Ammon's horn (tissue), 1 donor: Measurements from ENCODE around the gene DUS2.
"Not testable (repeated sequence)": the region's sequence is repeated elsewhere in the genome, so short reads cannot be mapped to it uniquely, and the experiment has no call there.

Experiments
- DNase-seq: peaks from one replicate; pipeline ENCODE4 v3.0.0-alpha.2; 2016; ENCODE audit warnings: low spot score

DUS2 gene

GRCh38 chr16:68091380-68092261, 68.5 kb downstream of the DUS2 start:
- DNase-seq = no peak

- not testable (repeated sequence) for DNase-seq
Measured at GRCh38 chr16:68092275-68092674, 69.2 kb downstream of the DUS2 start.

- DNase-seq = no peak
Measured at GRCh38 chr16:68093816-68094613, 70.9 kb downstream of the DUS2 start.

GRCh38 chr16:68094614-68094934, 71.5 kb downstream of the DUS2 start:
- no peak for DNase-seq

- no peak for DNase-seq
Measured at GRCh38 chr16:68096491-68096890, 73.4 kb downstream of the DUS2 start.

GRCh38 chr16:68097088-68097487, 74.0 kb downstream of the DUS2 start:
- no peak for DNase-seq

- no peak for DNase-seq
Measured at GRCh38 chr16:68097895-68098294, 74.8 kb downstream of the DUS2 start.

- DNase-seq = no peak
Measured at GRCh38 chr16:68100488-68100887, 77.4 kb downstream of the DUS2 start.

- DNase-seq = no peak
Measured at GRCh38 chr16:68105611-68106010, 82.5 kb downstream of the DUS2 start.

- DNase-seq = not testable (repeated sequence)
Measured at GRCh38 chr16:68107230-68107928, 84.3 kb downstream of the DUS2 start.

- not testable (repeated sequence) for DNase-seq
Measured at GRCh38 chr16:68109156-68109555, 86.1 kb downstream of the DUS2 start.

- not testable (repeated sequence) for DNase-seq
Measured at GRCh38 chr16:68110611-68111010, 87.5 kb downstream of the DUS2 start.

- DNase-seq = no peak
Measured at GRCh38 chr16:68111379-68111778, 88.3 kb downstream of the DUS2 start.

- no peak for DNase-seq
Measured at GRCh38 chr16:68113059-68113761, 90.1 kb downstream of the DUS2 start.

- no peak for DNase-seq
Measured at GRCh38 chr16:68113765-68114240, 90.7 kb downstream of the DUS2 start.

GRCh38 chr16:68114939-68115338, 91.9 kb downstream of the DUS2 start:
- DNase-seq = not testable (repeated sequence)

GRCh38 chr16:68115851-68116250, 92.8 kb downstream of the DUS2 start:
- DNase-seq = no peak

- no peak for DNase-seq
Measured at GRCh38 chr16:68116256-68116867, 93.3 kb downstream of the DUS2 start.

- no peak for DNase-seq
Measured at GRCh38 chr16:68117884-68118283, 94.8 kb downstream of the DUS2 start.

GRCh38 chr16:68118954-68119353, 95.9 kb downstream of the DUS2 start:
- DNase-seq = not testable (repeated sequence)

- DNase-seq = not testable (repeated sequence)
Measured at GRCh38 chr16:68120496-68120895, 97.4 kb downstream of the DUS2 start.
